K562 (cell line): ENCODE results near the gene THOC5. TPM values are rescaled to one million over a fixed set of nuclear protein-coding genes. Genes with fewer than 3 reads are reported as not detected.

Source experiments
- ATAC-seq: fragments of 200-7000 bp; cut with Tn5 transposase; 3 replicates; pipeline ENCODE4 v1.9.1; 2020; ENCODE audit warnings: moderate library complexity
- BruUV-seq: library from RNA; stranded (reverse); fragments of 400-500 nt; replicated peaks from 2 replicates; lab custom pipeline; 2021; lab: Mats Ljungman, UMichigan
- CTCF ChIA-PET: fragments of 300-600 bp; formaldehyde crosslinking; extraction: SDS; loops from one replicate; lab custom pipeline; 2021; ENCODE audit warnings: low intra/inter-chr PET ratio; lab: Yijun Ruan, JAX
- POLR2A ChIA-PET: fragments of 300-600, 350-650 bp; sonication (Branson Sonifier 250); formaldehyde crosslinking; extraction: SDS; loops from one replicate; lab custom pipeline; 2021; ENCODE audit warnings: antibody characterized with exemption, inconsistent platforms; lab: Yijun Ruan, JAX
- DNase-seq, 4 experiments: peaks; one replicate each; pipeline versions ENCODE4 v3.0.0 to v3.0.0-alpha.2; 2011 to 2018; ENCODE audit warnings: low spot score in 3 of 4, mixed read lengths in 3 of 4; ENCODE audit errors: extremely low read depth in 1 of 4
- FAIRE-seq: peaks from 2 replicates; lab custom pipeline; 2011; peaks lifted over from hg19 to GRCh38; lab: Jason Lieb, UNC
- H2AFZ ChIP-seq: 2 replicates; pipeline ENCODE4 v1.6.0; 2011; ENCODE audit warnings: low read depth, low read length, control low read depth, inconsistent platforms
- H3K27ac ChIP-seq: fragments of 200-600 bp; 3 replicates; pipeline ENCODE4 v1.8.0; 2011; ENCODE audit warnings: low read depth, mild to moderate bottlenecking, control low read depth, inconsistent platforms, low read length, moderate library complexity, mixed read lengths; ENCODE audit errors: extremely low read depth
- H3K27me3 ChIP-seq, 2 experiments: fragments of 300-600 bp in 1 of 2; 2 replicates in 1 of 2; 3 replicates in 1 of 2; pipeline versions ENCODE4 v1.6.0 to v1.8.0; 2011; ENCODE audit warnings: inconsistent platforms in 2 of 2, low read length in 2 of 2, mild to moderate bottlenecking in 1 of 2, mixed read lengths in 1 of 2, moderate library complexity in 1 of 2; ENCODE audit not compliant: control insufficient read depth in 2 of 2, insufficient read depth in 2 of 2
- H3K36me3 ChIP-seq: fragments of 300-600 bp; 3 replicates; pipeline ENCODE4 v1.8.0; 2011; ENCODE audit warnings: mild to moderate bottlenecking, low read length, inconsistent platforms; ENCODE audit not compliant: control insufficient read depth, insufficient read depth
- H3K4me1 ChIP-seq, 2 experiments: fragments of 200-600 bp in 1 of 2; replicated peaks in 1 of 2; 2 replicates in 1 of 2; 3 replicates in 1 of 2; pipeline versions ENCODE4 v1.5.1 to v1.8.0; 2011; ENCODE audit warnings: inconsistent platforms in 2 of 2, low read length in 2 of 2, mild to moderate bottlenecking in 1 of 2, mixed read lengths in 1 of 2, moderate library complexity in 1 of 2; ENCODE audit not compliant: control insufficient read depth in 2 of 2, insufficient read depth in 2 of 2
- H3K4me2 ChIP-seq: 2 replicates; pipeline ENCODE4 v1.6.1; 2011; ENCODE audit warnings: low read length, control low read depth, inconsistent platforms, mixed read lengths; ENCODE audit not compliant: insufficient read depth
- H3K4me3 ChIP-seq: fragments of 200-600 bp; sonication (generic), shearing (Covaris generic); 2 replicates; pipeline ENCODE4 v1.5.1; 2016; ENCODE audit warnings: control low read depth, inconsistent platforms
- H3K79me2 ChIP-seq: fragments of 200-600 bp; 3 replicates; pipeline ENCODE4 v1.8.0; 2011; ENCODE audit warnings: low read length, inconsistent platforms; ENCODE audit not compliant: control insufficient read depth, insufficient read depth
- H3K9ac ChIP-seq, 2 experiments: 2 replicates each; pipeline versions ENCODE4 v1.6.0 to v1.6.1; 2011; ENCODE audit warnings: low read depth in 2 of 2, low read length in 2 of 2, control low read depth in 1 of 2, inconsistent platforms in 1 of 2, mild to moderate bottlenecking in 1 of 2, mixed read lengths in 1 of 2; ENCODE audit not compliant: insufficient read depth in 1 of 2
- H3K9me1 ChIP-seq: one replicate; pipeline ENCODE4 v1.6.0; 2011; ENCODE audit warnings: inconsistent platforms, mild to moderate bottlenecking, low read length, moderate library complexity; ENCODE audit not compliant: control insufficient read depth, insufficient read depth
- H3K9me3 ChIP-seq: replicated peaks from 2 replicates; pipeline ENCODE4 v1.5.1; 2011; ENCODE audit warnings: low read depth, low read length, inconsistent platforms; ENCODE audit not compliant: control insufficient read depth, insufficient read depth
- H4K20me1 ChIP-seq: replicated peaks from 2 replicates; pipeline ENCODE4 v1.6.1; 2011; ENCODE audit warnings: low read length, inconsistent platforms, mixed read lengths; ENCODE audit not compliant: control insufficient read depth, insufficient read depth
- CEBPB ChIP-seq: fragments of 450-650 bp; IDR thresholded peaks from 2 replicates; pipeline ENCODE4 v1.6.1; 2016; ENCODE audit warnings: missing genetic modification characterization, missing compliant biosample characterization
- CEBPG ChIP-seq, 3 experiments: fragments of 200-800 bp in 1 of 3; sonication (Bioruptor generic) in 1 of 3; sonication (generic) in 1 of 3; formaldehyde crosslinking in 1 of 3; IDR thresholded peaks in 2 of 3; conservative IDR thresholded peaks in 1 of 3; 2 replicates each; pipeline versions ENCODE4 v1.6.1 to v1.8.0; 2016 to 2022; ENCODE audit warnings: missing compliant biosample characterization in 2 of 3, missing genetic modification characterization in 2 of 3, mild to moderate bottlenecking in 1 of 3, missing genetic modification reagents in 1 of 3
- TCFL5 ChIP-seq: fragments of 250-450 bp; sonication (Bioruptor Pico); conservative IDR thresholded peaks from 2 replicates; pipeline ENCODE4 v1.6.1; 2021; ENCODE audit warnings: mild to moderate bottlenecking, moderate library complexity, matching md5 sums
- UBTF ChIP-seq, 2 experiments: IDR thresholded peaks; 2 replicates each; pipeline ENCODE4 v1.6.1; 2012; ENCODE audit warnings: improper control_type of control experiment in 2 of 2, low read depth in 2 of 2, low read length in 2 of 2, borderline replicate concordance in 1 of 2
- in situ Hi-C: fragments of 300-500 bp; cut with MboI; formaldehyde crosslinking; loops from 4 replicates; pipeline ENCODE4 v1.15.0; 2018; ENCODE audit warnings: inconsistent platforms, mixed read lengths
- intact Hi-C: fragments of 100-400 bp; cut with micrococcal nuclease; formaldehyde crosslinking; loops from 2 replicates; pipeline ENCODE4 v1.14.2; 2022
- polyA plus RNA-seq, 8 experiments: library from polyadenylated mRNA; depleted of rRNA in 4 of 8; stranded (reverse) in 5 of 8; unstranded in 3 of 8; fragments of >200 nt; fragmentation: Nextera tagmentation in 2 of 8; fragmentation: Illumina TruSeq in 1 of 8; extraction: Ambion mirVana in 2 of 8; extraction: Trizol in 1 of 8; gene quantifications; 2 replicates each; pipeline versions ENCODE4 v1.2.1 to v1.2.3, GENCODE V29; 2011 to 2014; ENCODE audit warnings: inconsistent platforms in 1 of 8, missing spikeins in 1 of 8
- total RNA-seq, 7 experiments: library from RNA; depleted of rRNA in 6 of 7; stranded (reverse); fragments of >200 nt in 6 of 7; fragmentation: Illumina TruSeq in 2 of 7; extraction: Trizol in 2 of 7; gene quantifications; 2 replicates each; pipeline versions ENCODE4 v1.2.1 to v1.2.3, GENCODE V29; 2011 to 2021; ENCODE audit warnings: low replicate concordance in 1 of 7

The THOC5 gene
- total and polyA plus RNA-seq, 9 of the 15 experiments (the other 6 are each of a cell fraction or from before 2014, with no cell fraction given): 45.3 to 96.5 (median 51.4) TPM

- no TSS peak for BruUV-seq
- Histone ChIP-seq H3K27ac (no peak overlapping the region), H3K4me1 (peaks cover 0 to 5% of the 10 kb centered on the region in 2 experiments; a peak in 2 of 5 replicates), H3K4me3 (no peak overlapping the region), H4K20me1 (no peaks in the 10 kb centered on the region), H3K79me2 (no peaks in the 10 kb centered on the region), H3K4me2 (no peak overlapping the region), H2AFZ (no peak overlapping the region), H3K36me3 (no peaks in the 10 kb centered on the region), H3K9me1 (no peaks in the 10 kb centered on the region), H3K9ac (no peak overlapping the region), H3K27me3 (no peaks in the 10 kb centered on the region), H3K9me3 (no peaks in the 10 kb centered on the region)
- ATAC-seq (no peak), DNase-seq (no peak), FAIRE-seq (no peak)
- ChIA-PET CTCF (interaction anchor here (0.6 kb wide), 1 partner anchor 418 kb away, joined by 4 read pairs; no protein-coding TSS in a partner anchor), POLR2A (interaction anchor here (0.6 to 1.7 kb wide), 2 partner anchors 9 to 11 kb away, joined by 4 to 5 read pairs; no protein-coding TSS in a partner anchor)
- in situ Hi-C loops (no loop called here), intact Hi-C loops (no loop called here)
- TF ChIP-seq CEBPB (tag) (peak; percentile 62; the same call in 1 of the 2 replicates), CEBPG (CRISPR knock-in tag; IDR thresholded peaks at IDR 0.05) (no peak), CEBPG (tag; conservative IDR thresholded peaks at IDR 0.05 in 1 of 2, IDR thresholded peaks at IDR 0.05 in 1 of 2) (peak in 1 of 2 experiments; percentile 77; a peak in 2 of 4 replicates), UBTF (IDR thresholded peaks at IDR 0.05; ENCODE audit: borderline replicate concordance in 1 of 2, low read depth in 2 of 2, low read length in 2 of 2) (no peak), TCFL5 (CRISPR knock-in tag) (no peak)
Observed at GRCh38 chr22:29458551-29458950, 95.0 kb downstream of the THOC5 start.
